H1 (cell line): ENCODE measurements around the gene CYB5B. TPM values are rescaled to one million over a fixed set of nuclear protein-coding genes. Genes with fewer than 3 reads are reported as not detected.

Experiments
- CBX8 ChIP-seq: fragments of 300-800, 300-1000 bp; sonication (generic); IDR thresholded peaks from 2 replicates; pipeline ENCODE4 v1.7.1; 2016; ENCODE audit warnings: low read depth, low read length, borderline replicate concordance
- KDM5A ChIP-seq: fragments of 200-600 bp; IDR thresholded peaks from 2 replicates; pipeline ENCODE4 v1.7.1; 2012; ENCODE audit warnings: mild to moderate bottlenecking, low read length, inconsistent platforms, mixed read lengths
- RAD21 ChIP-seq, 2 experiments: IDR thresholded peaks in 1 of 2; conservative IDR thresholded peaks in 1 of 2; 2 replicates each; pipeline ENCODE4 v1.6.1; 2011; ENCODE audit warnings: low read depth in 2 of 2, low read length in 2 of 2, improper control_type of control experiment in 1 of 2, inconsistent platforms in 1 of 2, mild to moderate bottlenecking in 1 of 2, moderate library complexity in 1 of 2
- polyA plus RNA-seq, 7 experiments: library from polyadenylated mRNA; depleted of rRNA in 3 of 7; stranded (reverse) in 5 of 7; unstranded in 2 of 7; fragments of >200 nt in 5 of 7; fragments of 200-250 nt in 2 of 7; gene quantifications; 1 replicate in 5 of 7; 2 replicates in 1 of 7; 4 replicates in 1 of 7; pipeline versions ENCODE4 v1.2.1 to v1.2.3, GENCODE V29; 2011 to 2013; ENCODE audit warnings: missing spikeins in 2 of 7, mixed read lengths in 2 of 7
- total RNA-seq: library from RNA; stranded (reverse); fragmentation: NEBNext Ultra II Directional; extraction: Animal tissue kit (Norgen Biotek cat#: 25700); gene quantifications from 2 replicates; pipeline ENCODE4 v1.2.1, GENCODE V29; 2021

CYB5B gene
- total and polyA plus RNA-seq, 2 of the 8 experiments (the other 6 are each of a cell fraction or from before 2014, with no cell fraction given), result 108 to 127 TPM

GRCh38 chr16:69397821-69398521 is 26.4 kb upstream of the CYB5B start (continued):
- TF ChIP-seq CBX8, result no peak
- peak; percentile 85 to 89 for TF ChIP-seq RAD21 (IDR thresholded peaks at IDR 0.05 in 1 of 2, conservative IDR thresholded peaks at IDR 0.05 in 1 of 2; ENCODE audit: low read depth in 2 of 2, low read length in 2 of 2)
- no peak for TF ChIP-seq KDM5A
- TF ChIP-seq, all 59 proteins: peak for 4
